ENCODE results near the gene FCN2.

FCN2 gene

DNA sequence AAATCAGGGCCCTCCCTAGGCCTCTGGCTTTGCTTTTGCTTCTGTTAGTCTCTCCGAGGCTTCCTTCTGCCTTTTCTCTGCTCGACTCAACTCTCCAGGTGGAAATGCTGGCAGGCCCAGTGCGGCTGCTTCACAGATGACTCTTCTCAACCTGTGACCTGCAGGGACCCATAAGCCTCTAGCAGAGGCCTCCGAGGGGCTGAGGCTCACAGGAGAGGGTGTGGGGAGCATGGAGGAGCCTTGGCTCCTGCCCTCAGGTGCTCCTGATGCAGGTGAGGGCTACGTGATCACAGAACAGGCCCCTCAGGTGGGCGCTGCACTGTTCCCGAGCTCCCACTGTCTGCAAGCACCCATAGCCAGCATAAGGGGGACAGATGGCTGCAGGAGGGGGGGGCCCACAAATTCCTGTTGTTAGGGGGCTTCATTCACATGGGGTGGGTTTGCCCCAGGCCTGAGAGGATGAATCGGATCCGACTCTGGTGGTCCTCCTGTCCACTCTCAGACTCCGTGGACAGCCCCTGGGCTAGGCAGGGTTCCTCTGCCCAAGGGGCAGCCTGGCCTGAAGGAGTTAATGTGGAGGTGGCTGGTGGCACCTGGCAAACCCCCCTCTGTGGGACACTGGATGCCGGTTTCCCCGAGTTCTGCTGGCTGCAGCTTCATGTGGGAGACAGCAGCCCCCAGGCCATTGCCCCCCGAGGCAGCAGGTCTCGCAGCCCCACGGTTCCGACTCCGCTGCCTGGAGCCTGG, 10.9 kb upstream of the FCN2 start:
- no peak for DNase-seq (ENCODE audit: low read depth)

DNA sequence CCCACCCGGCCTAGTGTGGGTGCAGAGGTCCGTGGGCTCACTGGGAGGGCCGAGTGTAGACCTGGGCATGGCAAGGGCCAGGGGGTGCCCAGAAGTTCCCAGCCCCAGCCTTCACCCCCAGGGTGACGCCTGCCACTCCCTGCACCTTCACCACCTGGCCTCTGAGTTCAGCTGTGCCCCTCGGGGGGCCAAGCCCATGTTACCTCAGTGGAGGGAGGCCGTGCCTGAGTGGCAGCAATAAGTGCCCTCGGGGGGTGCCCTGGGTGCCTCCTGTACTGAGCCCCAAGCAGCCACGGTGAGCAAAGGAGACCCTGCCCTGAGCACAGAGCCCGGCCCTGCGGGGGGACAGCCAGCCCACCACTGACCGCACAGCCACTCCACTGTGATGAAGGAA, 10.3 kb upstream of the FCN2 start:
- no peak for DNase-seq (ENCODE audit: low read depth)

DNA sequence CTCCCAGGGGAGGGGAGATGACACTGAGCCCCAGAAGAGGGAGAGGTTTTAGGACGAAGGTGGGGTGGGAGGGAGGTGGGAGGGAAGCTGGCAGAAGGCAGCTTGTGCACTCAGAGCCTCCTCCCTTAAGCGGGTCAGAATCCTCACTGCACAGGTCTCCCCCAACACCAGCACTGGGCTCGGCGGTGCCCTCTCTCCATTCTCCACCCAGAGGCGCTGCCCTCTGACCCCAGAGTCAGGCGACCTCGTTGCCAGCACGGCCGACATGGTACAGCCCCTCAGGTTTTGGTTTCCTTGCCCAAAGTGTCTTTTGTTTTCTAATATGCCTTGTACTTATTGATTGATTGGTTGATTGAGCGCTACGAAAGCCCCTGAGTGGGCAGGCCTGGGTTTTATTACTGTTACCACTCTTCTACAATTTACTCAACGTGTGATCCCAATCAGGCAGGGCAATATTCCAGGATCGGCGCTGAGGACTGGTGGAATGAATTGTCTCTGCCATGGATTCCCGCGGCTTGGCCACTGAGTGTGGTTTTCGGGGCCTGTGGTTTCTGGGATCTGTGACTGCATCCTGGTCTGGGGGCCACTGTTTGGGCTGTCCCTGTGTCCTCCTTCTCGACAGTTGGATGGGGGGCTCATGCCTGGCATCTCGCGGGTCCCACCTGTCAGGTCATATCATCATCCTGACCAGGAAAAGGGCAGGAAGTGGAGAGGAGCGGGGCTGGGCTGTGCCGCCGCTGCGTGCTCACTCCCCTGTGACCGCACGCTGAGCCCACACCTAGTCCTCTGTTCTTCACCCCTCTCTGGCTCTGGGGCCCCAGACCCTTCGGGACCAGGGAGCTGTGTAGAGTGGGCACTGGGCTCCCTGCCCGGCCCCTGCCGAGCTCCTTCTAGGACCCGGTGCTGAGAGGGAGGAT, 9.6 kb upstream of the FCN2 start:
- DNase-seq (ENCODE audit: low read depth) = no peak

DNA sequence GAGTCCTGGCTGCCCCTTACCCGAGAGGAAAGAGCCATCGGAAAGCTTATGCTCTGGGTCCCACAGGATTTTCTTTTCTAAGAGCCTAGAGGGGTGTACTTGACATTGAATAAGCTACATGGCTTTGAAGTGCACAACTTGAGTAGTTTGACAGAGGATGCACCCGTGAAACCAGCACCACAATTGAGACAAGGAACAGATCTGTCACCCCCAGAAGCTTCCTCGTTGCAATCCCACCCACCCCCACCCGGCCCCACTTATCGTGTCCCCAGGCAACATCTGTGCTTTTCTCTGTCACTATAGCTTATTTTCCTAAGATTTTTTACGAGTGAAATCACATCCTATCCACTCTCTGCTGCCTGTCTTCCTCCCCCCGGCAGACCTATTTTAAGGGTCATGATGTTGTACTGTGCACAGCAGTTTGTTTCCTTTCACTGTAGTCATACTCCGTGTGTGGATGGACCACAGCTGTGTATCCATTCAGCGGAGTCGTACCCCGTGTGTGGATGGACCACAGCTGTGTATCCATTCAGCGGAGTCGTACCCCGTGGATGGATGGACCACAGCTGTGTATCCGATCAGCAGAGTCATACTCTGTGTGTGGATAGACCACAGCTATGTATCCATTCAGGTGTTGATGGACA, 8.8 kb upstream of the FCN2 start:
- no peak for DNase-seq (ENCODE audit: low read depth)

DNA sequence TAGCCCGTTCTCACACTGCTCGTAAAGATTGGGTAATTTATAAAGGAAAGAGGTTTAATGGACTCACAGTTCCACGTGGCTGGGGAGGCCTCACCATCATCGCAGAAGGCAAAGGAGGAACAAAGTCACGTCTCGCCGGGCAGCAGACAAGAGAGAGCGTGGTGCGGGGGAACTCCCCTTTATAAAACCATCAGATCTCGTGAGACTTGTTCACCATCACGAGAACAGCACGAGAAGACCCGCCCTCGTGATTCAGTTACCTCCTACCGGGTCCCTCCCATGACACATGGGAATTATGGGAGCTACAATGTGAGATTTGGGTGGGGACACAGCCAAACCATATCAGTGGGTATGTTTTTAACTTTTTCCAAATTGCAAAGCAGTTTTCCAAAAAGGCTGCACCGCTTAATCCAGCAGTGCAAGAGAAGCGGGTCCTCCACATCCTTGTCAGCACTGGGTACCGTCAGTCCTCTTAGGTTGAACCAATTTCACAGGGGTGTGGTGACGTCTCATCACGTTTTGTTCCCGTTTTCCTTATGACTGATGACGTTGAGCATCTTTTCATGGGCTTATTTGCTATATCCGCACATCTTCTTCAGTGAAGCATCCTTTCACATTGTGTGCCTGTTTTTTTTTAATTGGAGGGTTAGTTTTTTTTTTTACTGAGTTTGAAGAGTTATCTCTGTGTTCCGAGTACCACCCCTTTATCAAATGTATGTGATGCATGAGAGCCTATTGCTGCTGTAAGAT, 8.0 kb upstream of the FCN2 start:
- DNase-seq (ENCODE audit: low read depth) = no peak

DNA sequence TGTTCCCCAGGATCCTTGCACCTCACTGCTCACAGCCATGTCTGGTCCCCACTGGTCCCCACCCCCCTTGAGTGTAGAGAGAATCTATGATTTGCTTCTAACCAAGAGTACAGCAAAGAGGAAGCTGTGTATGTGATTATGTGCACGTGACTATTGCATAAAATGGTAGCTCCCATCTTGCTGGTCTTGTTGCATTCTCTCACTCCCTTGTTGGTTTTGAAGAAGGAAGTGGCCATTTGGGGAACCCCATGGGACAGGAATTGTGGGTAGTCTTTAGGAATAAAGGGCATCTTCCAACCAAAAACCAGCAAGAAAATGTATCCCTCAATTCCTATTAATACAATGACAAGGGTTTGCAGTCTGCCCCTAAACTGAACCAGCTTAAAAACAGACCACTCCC, 5.2 kb upstream of the FCN2 start:
- DNase-seq (ENCODE audit: low read depth) = no peak

DNA sequence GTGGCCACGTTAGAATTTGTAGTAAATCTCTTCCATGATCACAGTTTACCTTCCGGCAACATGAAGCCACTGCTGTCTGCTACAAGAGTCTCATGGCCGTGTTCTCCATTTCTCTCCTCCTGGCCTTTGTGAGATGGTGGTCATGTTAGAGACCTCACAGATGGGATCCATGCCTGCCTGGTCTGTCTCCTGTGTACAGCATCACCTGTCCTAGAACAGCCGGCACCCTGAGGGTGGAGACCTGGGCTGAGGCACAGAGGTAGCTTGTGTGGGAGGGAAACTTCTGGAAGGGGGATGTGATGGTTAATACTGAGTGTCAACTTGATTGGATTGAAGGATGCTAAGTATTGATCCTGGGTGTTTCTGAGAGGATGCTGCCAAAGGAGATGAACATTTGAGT, 3.1 kb upstream of the FCN2 start:
- DNase-seq (ENCODE audit: low read depth) = no peak

DNA sequence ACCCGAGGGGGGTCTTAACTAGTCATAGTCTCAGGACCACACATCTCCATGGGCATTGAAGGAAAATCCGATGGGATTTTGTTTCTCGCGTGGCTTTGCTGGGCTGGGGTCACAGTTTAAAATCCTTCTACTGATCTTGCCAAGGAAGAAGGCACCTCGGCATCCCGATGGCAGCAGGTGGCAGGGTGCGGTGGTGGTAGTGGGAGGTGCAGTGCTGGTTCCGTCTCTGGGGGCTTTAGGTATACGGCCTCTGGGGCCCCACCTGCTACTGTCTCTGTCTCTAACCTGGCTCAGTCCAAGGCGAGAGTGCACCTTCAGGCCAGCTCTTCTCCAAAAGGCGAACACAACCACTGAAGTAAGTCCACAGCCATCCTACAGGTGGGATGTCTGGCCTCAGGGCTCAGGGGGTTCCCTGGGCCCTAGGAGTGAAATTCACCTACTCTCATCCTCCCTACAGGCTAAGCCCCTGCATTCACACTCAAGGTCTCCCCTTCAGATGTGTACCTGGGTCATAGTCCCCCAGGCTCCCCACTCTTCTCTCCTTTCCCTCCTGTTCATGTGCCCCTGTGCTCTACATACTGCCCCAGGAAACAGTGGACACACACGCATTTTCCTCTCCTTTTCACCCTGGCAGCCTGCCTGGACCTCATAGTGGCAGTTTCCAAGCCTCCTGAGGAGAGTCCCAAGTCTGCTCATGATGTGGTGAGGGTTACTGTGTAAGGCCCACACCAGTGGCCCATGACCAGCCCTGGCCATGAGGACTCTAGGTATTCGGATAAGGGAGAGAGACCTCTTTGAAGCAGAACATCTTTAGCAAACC, 736 bp upstream of the FCN2 start:
- DNase-seq (ENCODE audit: low read depth) = no peak

DNA sequence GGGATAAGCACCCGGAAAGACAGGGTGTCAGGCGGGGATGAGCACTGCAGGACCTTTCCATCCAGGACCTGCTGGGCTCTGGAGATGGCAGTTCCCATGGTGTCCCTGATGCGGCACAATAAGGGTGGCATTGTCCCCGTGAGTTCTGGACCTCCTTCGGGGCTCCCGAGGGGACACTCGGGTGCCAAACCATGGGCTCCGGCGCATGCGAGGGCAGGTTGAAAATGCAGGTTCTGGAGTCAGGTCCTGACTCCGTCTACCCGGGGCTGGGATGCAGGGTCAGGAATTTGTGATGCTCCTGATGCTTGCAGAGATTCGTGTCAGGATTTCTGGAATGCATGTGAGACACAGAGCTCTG, 682 bp downstream of the FCN2 start:
- DNase-seq (ENCODE audit: low read depth) = no peak

DNA sequence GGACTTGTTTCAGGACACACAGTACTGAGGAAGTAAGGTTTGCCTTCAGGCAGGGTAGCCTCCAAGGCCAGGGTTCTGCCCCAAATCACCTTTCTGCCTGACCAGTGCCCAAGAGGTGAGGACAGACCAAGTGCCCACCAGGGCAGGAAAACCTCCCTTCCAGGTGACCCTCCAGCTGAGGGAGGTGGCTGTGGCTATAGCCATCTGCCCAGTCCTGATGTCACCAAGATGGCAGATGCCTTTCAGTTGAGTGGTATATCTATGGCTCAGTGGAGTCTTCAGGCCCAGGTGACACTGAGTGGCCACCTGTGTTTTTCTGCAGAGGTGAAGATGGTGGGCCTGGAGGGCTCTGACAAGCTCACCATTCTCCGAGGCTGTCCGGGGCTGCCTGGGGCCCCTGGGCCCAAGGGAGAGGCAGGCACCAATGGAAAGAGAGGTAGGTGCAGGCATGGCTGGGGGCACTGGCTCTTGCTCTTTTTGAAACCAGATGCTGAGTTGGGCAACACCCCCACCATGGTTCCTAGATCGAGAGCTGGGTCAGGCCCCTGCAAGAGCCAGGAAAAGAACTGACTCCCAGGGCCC, 1.7 kb downstream of the FCN2 start:
- DNase-seq (ENCODE audit: low read depth) = no peak

DNA sequence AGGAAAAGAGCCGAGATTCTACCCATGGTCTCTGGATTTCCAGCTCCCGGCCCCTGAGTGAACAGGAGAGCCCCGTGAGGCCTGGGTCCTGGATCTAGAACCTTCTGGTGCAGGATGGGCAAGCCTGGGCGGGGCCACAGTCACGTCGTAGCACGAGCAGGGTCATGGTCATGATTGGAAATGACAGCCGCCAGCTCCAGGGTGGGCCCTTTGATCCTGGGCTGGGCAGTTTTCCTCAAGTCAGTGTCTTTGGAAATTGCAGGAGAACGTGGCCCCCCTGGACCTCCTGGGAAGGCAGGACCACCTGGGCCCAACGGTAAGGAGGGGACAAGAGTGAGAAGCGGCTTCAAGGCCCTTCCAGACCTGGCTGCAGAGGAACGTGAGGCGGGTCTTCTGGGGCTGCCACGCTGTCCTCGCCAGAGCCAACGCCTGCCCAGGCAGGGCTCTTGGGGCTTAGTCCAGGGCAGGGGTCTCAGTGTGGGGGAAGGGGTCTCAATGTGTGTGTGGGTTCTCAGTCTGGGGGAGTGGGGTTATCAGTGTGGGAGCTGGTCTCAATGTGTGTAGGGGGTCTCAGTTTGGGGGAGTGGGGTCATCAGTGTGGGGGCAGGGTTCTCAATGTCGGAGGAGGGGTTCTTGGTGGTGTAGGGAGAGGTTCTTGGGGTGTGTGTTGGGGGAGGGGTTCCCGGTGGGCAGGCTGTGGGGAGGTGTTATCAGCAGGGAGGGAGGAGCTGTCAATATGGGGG, 2.6 kb downstream of the FCN2 start:
- no peak for DNase-seq (ENCODE audit: low read depth)

DNA sequence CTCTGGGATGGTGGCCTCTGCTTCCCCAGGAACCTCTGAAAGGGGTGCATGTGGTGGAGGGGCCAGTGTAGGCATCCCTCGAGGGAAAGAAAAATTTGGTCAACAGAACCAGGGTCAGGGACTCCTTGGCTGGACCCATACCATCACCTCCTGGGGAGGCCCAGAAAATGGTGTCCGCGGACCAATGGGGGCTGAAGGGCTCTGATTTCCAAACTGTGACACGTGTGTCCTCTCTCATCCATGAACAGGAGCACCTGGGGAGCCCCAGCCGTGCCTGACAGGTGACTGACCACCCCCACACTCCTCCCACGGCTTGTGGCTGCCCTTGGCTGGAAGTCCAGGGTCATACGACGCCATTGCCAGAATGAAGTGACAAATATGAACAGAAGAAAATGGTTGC, 3.9 kb downstream of the FCN2 start:
- no peak for DNase-seq (ENCODE audit: low read depth)

DNA sequence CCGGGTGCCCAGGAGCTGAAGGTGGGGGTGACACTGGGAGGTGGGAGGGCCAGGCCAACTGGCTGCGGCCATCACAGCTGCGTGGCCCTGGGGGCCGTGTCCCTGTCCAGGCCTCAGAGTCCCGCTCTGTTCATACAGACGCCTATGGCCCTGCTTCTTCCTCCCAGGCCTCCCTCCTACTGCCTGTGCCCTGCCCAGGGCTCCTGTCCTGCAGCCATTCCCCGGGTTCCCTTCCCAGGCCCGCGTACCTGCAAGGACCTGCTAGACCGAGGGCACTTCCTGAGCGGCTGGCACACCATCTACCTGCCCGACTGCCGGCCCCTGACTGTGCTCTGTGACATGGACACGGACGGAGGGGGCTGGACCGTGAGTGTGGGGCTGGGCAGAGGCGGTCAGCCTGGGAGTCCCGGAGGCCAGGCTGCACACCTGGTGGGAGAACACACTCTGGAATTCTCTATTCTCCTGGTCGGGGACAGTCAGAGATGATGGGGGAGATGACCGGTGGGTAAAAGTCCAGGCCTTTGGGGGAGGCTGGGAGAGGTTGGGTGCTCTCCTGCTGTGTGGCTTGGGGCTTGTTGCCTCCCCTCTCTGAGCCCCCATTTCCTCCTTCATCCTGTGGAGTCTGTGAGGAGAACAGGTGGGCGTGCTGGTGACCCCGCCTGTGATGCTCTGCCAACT, 4.5 kb downstream of the FCN2 start:
- no peak for DNase-seq (ENCODE audit: low read depth)

DNA sequence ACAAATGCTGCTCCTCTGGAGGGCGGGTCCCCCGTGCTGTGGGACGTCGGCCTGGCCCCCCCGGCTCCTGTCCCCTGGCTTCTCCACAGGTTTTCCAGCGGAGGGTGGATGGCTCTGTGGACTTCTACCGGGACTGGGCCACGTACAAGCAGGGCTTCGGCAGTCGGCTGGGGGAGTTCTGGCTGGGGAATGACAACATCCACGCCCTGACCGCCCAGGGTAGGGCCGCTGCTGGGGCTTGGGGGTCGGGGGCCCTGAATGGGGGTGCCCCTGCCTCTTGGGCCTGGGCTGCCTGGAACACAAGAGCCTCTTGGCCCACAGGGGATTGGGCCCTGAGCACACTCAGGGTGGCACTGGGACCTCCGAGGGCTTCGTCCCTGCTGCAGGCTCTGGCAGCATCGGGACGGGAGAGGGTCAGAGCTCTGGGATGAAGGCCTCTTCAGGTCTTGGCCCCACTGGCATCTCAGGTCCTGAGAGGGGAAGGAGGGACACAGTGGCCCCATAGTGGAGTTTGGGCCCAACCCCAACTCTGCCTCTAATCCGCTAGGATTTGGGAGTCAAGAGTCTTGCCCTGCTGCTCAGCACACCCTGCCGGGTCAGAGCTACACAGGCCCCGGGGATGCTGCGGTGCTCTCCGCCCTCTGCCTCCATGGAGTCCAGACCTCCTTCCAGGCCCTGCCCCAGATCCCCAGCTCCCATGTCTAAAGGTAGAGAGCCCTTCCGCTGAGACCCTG, 5.2 kb downstream of the FCN2 start:
- DNase-seq (ENCODE audit: low read depth) = no peak

DNA sequence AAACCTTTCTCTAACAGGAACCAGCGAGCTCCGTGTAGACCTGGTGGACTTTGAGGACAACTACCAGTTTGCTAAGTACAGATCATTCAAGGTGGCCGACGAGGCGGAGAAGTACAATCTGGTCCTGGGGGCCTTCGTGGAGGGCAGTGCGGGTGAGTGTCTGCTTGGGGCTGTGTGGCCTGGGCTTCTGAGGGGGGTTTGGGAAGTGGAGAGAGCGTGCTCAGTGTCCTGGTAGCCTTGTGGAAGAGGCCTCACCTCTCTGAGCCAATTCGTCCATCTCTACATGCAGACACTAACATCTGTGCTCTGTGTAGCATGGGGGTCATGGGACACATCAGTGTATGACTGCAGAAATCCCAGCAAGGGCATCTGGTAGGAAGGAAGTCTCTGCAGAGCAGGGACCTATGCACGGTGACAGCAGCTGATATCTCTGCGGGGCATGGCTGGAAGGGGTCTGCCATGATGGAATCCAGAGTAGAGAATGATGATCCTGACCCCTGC, 5.9 kb downstream of the FCN2 start:
- DNase-seq (ENCODE audit: low read depth) = no peak

DNA sequence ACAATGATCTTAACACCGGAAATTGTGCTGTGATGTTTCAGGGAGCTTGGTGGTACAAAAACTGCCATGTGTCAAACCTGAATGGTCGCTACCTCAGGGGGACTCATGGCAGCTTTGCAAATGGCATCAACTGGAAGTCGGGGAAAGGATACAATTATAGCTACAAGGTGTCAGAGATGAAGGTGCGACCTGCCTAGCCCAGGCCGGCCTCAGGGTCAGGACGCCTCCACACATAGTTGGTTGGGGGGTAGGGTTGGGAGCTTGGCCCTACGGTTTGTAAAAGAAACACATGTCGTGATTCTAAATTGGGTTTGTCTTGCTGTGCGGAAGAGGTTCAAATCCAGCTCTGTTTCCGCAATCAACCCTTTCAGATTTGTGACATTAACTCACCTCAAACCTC, 6.6 kb downstream of the FCN2 start:
- DNase-seq (ENCODE audit: low read depth) = no peak

DNA sequence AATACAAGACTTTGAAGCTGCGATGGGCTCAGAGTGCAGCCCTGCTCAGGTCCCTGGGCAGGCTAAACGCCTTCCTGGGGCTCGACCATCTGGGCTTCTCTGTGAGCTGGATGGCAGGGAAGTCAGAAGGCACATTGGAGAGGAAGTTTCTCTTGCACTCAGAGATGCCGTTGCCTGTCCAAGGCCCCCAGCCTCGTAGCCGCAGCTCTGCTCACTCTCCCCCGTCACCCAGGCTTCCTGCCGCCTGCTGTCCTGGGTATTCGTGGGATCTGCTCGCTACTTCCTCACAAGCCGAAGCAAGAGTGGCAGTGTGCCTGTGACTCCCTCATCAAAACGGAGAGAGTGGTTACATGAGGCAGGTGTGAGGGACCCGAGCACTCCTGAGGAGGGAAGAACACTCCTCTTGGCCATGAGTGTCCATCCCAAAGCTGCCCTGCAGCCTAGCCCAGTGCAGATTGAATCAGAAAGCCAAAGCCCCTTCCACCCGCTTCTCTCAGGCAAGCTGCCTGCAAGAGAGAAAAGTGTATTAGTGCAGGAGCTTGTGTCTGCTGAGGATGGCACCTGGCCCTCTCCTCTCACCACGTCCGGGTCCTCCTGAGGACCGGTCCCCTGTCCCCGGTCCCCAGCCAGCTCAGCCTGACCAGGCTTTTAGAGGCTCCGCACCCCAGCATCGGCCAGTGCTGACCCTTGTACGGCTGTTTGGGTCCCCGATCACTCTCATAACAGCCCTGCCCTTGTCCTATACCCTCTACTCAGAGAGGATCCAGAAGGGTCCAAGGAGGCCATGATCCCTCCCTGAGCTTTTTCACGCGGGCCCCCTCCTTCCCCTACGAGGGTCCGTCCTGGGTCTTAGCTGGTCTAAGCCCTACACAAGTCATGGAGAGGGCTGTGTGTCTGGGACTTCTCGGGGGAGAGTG, 7.3 kb downstream of the FCN2 start:
- DNase-seq (ENCODE audit: low read depth) = no peak
